Amygdala (tissue), 56 donors: Measurements from ENCODE around the gene OLFML1.

ENCODE experiments used
- DNase-seq, 56 donors: peaks; one replicate each; lab custom pipeline; 2025; lab: John Stamatoyannopoulos, UW

OLFML1 gene

DNA sequence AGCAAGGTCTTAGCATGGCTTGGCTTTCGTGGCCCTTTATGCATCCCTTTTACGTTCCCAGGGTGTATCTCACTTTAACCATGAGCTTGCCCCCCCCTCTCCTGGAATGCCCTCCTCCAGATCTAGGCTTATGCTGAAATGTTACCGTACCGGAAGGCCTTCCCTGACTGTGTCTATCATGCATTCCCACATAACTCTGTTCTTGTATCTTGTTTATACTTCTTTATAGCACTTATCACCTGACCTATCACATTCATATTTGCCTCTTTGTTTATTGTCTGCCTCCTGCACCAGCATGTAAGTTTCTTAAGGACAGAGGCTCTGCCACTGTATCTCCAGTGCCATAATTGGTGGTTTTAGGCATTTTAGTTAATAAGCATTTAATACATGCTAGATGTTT, 67.4 kb downstream of the OLFML1 start:
- DNase-seq: no peak

DNA sequence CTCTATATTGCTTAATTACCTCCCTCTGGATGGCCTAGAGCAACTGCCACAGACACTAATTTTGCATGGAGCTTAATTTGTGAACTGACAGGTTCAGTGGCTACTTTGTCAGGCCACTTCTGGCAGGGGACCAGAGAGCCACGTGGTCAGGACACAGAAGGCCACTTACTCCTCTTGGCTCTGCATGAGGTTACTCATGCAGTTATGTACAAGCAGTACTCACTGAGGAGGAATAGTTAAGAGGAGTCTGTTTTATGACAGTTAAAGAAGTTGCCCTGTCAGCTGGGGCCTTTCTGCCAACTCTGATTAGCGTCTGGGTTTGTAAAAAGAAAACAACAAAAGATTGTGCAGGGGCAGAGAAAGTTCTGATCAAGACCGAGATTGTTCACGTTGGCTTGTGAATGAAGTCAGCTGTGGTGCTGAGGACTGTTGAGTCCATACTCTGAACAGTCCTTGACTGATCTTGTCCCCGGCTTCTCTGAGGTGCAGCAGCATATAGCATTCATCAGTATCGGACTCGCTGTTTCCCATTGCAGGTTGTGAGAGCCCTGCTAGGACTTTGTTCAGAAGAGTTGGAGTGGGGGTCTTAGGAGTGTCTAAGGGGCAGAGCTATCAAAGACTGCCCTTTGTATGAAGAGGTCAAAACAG, 69.9 kb downstream of the OLFML1 start:
- peak in 42 of 56 donors; percentile 13 to 85 (median 52) for DNase-seq

DNA sequence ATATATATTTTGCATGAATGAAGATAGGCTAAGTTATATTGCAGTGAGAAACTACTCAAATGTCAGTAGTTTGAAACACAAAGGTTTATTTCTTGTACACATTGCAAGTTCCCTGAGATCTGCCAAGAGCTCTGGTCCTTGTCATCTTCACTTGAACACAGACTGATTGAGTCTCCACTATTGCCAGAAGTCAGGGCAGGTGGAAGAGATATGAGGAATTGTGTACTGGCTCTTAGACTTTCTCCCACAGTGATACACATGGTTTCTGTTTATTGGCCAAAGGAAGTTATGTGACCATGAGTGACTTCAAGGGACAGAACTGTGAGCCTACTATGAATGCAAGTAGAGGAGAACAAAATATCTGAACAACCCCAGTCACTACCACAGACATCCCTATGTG, 72.7 kb downstream of the OLFML1 start:
- DNase-seq: no peak

DNA sequence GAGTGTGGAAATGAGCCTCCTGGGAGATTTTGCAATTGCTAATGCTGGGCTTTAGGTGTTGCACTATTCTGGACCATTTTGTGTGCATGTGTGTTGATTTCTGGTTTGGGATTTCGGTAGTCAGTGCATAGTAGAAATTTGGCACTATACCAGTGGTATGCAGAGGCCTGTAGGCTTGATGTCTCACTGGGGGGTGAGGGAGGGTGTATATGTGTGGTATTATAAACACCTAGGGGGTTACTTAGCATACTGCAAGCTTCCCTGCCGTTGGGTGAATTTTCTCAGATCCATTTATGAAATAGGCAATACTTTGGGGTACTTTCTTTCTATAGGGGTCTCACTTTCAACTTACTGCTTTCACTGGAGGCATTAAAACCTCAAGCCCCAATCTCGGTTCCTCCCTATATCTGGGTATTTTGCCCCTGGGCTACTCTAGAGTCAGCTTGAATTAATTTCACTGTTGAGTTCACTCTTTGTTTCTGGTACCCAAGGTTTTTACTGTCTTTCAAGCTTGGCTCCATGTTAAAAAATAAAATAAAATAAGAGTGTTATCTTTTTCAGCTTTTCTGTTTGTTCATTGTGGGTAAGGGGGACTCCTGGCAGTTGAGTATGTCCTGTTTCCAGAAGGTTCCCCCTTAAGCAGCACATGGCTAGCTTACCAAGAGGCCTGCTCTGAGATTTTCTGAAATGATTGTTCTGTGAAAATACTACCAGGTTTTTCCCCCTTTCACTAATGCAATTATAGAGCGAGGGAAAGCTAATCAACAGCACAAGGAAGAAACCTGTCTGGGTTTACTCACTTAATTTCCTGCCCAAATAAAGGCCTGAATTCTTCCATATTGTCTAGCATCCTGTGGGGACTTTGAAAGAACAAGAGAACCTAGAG, 74.3 kb downstream of the OLFML1 start:
- no peak for DNase-seq
